ENCODE measurements around the gene SNRPB.

SNRPB gene

GRCh38 chr20:2418388-2418787 is 52.2 kb downstream of the SNRPB start:
- DNase-seq = no peak

- no peak for DNase-seq
Measured at GRCh38 chr20:2417213-2417541, 53.4 kb downstream of the SNRPB start.

GRCh38 chr20:2416541-2417212 is 53.9 kb downstream of the SNRPB start:
- DNase-seq = no peak
